ENCODE data around the gene C12orf76. TPM values are rescaled to one million over a fixed set of nuclear protein-coding genes. Genes with fewer than 3 reads are reported as not detected.

The C12orf76 gene
- total and polyA plus RNA-seq, 2 experiments from 2014 or later: 14.3 to 14.5 TPM

GRCh38 chr12:110077800-110078199, 29.5 kb upstream of the C12orf76 start (continued):
- no peak for TF ChIP-seq ZNF462 (CRISPR knock-in tag; IDR thresholded peaks at IDR 0.05)
- TF ChIP-seq, protein P1, sequence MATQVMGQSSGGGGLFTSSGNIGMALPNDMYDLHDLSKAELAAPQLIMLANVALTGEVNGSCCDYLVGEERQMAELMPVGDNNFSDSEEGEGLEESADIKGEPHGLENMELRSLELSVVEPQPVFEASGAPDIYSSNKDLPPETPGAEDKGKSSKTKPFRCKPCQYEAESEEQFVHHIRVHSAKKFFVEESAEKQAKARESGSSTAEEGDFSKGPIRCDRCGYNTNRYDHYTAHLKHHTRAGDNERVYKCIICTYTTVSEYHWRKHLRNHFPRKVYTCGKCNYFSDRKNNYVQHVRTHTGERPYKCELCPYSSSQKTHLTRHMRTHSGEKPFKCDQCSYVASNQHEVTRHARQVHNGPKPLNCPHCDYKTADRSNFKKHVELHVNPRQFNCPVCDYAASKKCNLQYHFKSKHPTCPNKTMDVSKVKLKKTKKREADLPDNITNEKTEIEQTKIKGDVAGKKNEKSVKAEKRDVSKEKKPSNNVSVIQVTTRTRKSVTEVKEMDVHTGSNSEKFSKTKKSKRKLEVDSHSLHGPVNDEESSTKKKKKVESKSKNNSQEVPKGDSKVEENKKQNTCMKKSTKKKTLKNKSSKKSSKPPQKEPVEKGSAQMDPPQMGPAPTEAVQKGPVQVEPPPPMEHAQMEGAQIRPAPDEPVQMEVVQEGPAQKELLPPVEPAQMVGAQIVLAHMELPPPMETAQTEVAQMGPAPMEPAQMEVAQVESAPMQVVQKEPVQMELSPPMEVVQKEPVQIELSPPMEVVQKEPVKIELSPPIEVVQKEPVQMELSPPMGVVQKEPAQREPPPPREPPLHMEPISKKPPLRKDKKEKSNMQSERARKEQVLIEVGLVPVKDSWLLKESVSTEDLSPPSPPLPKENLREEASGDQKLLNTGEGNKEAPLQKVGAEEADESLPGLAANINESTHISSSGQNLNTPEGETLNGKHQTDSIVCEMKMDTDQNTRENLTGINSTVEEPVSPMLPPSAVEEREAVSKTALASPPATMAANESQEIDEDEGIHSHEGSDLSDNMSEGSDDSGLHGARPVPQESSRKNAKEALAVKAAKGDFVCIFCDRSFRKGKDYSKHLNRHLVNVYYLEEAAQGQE (IDR thresholded peaks at IDR 0.05; ENCODE audit: unreplicated experiment): no peak

DNA sequence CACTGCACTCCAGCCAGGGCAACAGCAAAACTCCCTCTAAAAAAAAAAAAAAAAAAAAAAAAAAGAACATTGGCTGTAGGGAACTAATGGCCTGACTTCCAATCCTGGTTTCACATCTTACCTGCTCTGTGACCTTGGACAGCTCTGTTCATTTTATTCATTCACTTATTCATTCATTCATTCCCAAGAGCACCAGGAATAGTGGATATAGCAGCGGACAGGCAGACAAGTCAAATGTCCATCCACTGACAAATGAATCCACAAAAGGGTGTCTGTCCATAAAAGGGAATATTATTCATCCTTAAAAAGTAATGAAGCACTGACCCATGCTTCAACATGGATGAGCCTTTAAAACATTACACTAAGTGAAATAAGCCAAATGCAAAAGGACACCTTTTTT, 27.6 kb upstream of the C12orf76 start:
- no peaks in the 10 kb centered on the region for H3K79me2 ChIP-seq (replicated peaks; ENCODE audit: insufficient read depth)
- DNase-seq (ENCODE audit: low spot score): no peak
- H3K27ac ChIP-seq (ENCODE audit: low read depth): no peak overlapping the region
- no peak overlapping the region for H3K4me2 ChIP-seq
- Mint-ChIP-seq H3K4me1 (peaks cover 3% of the 10 kb centered on the region; the same call in 1 of the 3 replicates), H3K27ac (no peak overlapping the region), H3K9me3 (no peaks in the 10 kb centered on the region; the same call in 2 of the 3 replicates), H3K36me3 (ENCODE audit: low read depth) (no peaks in the 10 kb centered on the region), H3K27me3 (ENCODE audit: insufficient read depth, low read depth, poor library complexity) (no peaks in the 10 kb centered on the region), H3K4me3 (no peak overlapping the region)
- ATAC-seq: no peak
- no peaks in the 10 kb centered on the region for H3K36me3 ChIP-seq (ENCODE audit: insufficient read depth)
- no peaks in the 10 kb centered on the region for H3F3A ChIP-seq (replicated peaks; ENCODE audit: low read depth)
- no peak overlapping the region for H2AFZ ChIP-seq
- no peaks in the 10 kb centered on the region for H3K27me3 ChIP-seq (ENCODE audit: insufficient read depth)
- 0 out of 2 replicates have a peak, but pooled peaks cover 6% of the 10 kb centered on the region for H3K9me2 ChIP-seq (ENCODE audit: insufficient read depth)
- no peaks in the 10 kb centered on the region for H4K20me1 ChIP-seq (replicated peaks; ENCODE audit: insufficient read depth)
- no peak overlapping the region for H3K4me3 ChIP-seq
- no peaks in the 10 kb centered on the region; the same call in 1 of the 2 replicates for H3K4me1 ChIP-seq (ENCODE audit: insufficient read depth)
- TF ChIP-seq CREB1 (CRISPR knock-in tag; IDR thresholded peaks at IDR 0.05; ENCODE audit: low read depth): no peak
- TF ChIP-seq NANOG (IDR thresholded peaks at IDR 0.05; ENCODE audit: borderline replicate concordance): no peak
- TF ChIP-seq, protein P1 (IDR thresholded peaks at IDR 0.05; ENCODE audit: unreplicated experiment): no peak
- no peak for TF ChIP-seq ZNF114 (CRISPR knock-in tag; IDR thresholded peaks at IDR 0.05)
- TF ChIP-seq, protein P2, sequence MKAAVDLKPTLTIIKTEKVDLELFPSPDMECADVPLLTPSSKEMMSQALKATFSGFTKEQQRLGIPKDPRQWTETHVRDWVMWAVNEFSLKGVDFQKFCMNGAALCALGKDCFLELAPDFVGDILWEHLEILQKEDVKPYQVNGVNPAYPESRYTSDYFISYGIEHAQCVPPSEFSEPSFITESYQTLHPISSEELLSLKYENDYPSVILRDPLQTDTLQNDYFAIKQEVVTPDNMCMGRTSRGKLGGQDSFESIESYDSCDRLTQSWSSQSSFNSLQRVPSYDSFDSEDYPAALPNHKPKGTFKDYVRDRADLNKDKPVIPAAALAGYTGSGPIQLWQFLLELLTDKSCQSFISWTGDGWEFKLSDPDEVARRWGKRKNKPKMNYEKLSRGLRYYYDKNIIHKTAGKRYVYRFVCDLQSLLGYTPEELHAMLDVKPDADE (IDR thresholded peaks at IDR 0.05): no peak
- TF ChIP-seq POLR2AphosphoS5 (IDR thresholded peaks at IDR 0.05; ENCODE audit: low read depth): no peak
- TF ChIP-seq, protein P3, sequence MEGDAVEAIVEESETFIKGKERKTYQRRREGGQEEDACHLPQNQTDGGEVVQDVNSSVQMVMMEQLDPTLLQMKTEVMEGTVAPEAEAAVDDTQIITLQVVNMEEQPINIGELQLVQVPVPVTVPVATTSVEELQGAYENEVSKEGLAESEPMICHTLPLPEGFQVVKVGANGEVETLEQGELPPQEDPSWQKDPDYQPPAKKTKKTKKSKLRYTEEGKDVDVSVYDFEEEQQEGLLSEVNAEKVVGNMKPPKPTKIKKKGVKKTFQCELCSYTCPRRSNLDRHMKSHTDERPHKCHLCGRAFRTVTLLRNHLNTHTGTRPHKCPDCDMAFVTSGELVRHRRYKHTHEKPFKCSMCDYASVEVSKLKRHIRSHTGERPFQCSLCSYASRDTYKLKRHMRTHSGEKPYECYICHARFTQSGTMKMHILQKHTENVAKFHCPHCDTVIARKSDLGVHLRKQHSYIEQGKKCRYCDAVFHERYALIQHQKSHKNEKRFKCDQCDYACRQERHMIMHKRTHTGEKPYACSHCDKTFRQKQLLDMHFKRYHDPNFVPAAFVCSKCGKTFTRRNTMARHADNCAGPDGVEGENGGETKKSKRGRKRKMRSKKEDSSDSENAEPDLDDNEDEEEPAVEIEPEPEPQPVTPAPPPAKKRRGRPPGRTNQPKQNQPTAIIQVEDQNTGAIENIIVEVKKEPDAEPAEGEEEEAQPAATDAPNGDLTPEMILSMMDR (conservative IDR thresholded peaks at IDR 0.05; ENCODE audit: low read depth in 2 of 2): no peak

Data from GM23338 (cell line).